Tibial nerve (tissue), 4 donors: ENCODE results near the gene CHRM4. TPM values are rescaled to one million over a fixed set of nuclear protein-coding genes. Genes with fewer than 3 reads are reported as not detected.

ENCODE experiments used
- DNase-seq, 2 donors: peaks; one replicate each; pipeline ENCODE4 v3.0.0-alpha.2; 2019; ENCODE audit warnings: low spot score in 2 of 2
- H3K27ac ChIP-seq, 4 donors: fragments of 200-600 bp; sonication (generic) in 3 of 4; one replicate each; pipeline ENCODE4 v1.5.1; 2017 to 2019; ENCODE audit warnings: mild to moderate bottlenecking in 1 of 4
- H3K27me3 ChIP-seq, 2 donors: fragments of 200-600 bp; sonication (generic) in 1 of 2; one replicate each; pipeline versions ENCODE4 v1.5.1 to v1.6.0; 2017 to 2019
- H3K36me3 ChIP-seq, 3 donors: fragments of 200-600 bp; sonication (generic); one replicate each; pipeline ENCODE4 v1.5.1; 2018 to 2019
- H3K4me1 ChIP-seq, 4 donors: fragments of 200-600 bp; sonication (generic) in 3 of 4; one replicate each; pipeline ENCODE4 v1.5.1; 2017 to 2019
- H3K4me3 ChIP-seq, 4 donors: fragments of 200-600 bp; sonication (generic) in 3 of 4; one replicate each; pipeline ENCODE4 v1.5.1; 2017 to 2019; ENCODE audit warnings: mild to moderate bottlenecking in 1 of 4, moderate library complexity in 1 of 4
- H3K9me3 ChIP-seq, 4 donors: fragments of 200-600 bp; sonication (generic) in 3 of 4; one replicate each; pipeline ENCODE4 v1.5.1; 2017 to 2019
- EP300 ChIP-seq, 2 donors: sonication (generic); formaldehyde crosslinking; IDR thresholded peaks; one replicate each; pipeline ENCODE4 v1.6.1; 2017; ENCODE audit warnings: antibody characterized with exemption in 2 of 2, mild to moderate bottlenecking in 1 of 2
- POLR2A ChIP-seq, 2 donors: fragments of 450-650 bp; IDR thresholded peaks; one replicate each; pipeline ENCODE4 v1.6.1; 2017; ENCODE audit warnings: antibody characterized with exemption in 2 of 2, mild to moderate bottlenecking in 2 of 2, moderate library complexity in 2 of 2
- WGBS, 2 donors: methylation state at CpG; one replicate each; pipeline ENCODE4 v1.1.5; 2018; 5-methylcytosine and 5-hydroxymethylcytosine counted together
- total RNA-seq, 4 donors: library from RNA; depleted of rRNA; stranded (reverse); fragments of >200 nt; gene quantifications; one replicate each; pipeline ENCODE4 v1.1.0, GENCODE V29; 2016
- TF ChIP-seq, protein P1 (sequence below), 5 experiments: fragments of 200-600 bp in 3 of 5; fragments of 450-650 bp in 2 of 5; sonication (generic) in 3 of 5; IDR thresholded peaks; one replicate each; pipeline ENCODE4 v1.5.1; 2016 to 2019; ENCODE audit warnings: antibody characterized with exemption in 5 of 5, mild to moderate bottlenecking in 3 of 5, moderate library complexity in 2 of 5

CHRM4 gene
- total RNA-seq, 4 donors from 2014 or later: 1.2 TPM; not detected in 3

DNA sequence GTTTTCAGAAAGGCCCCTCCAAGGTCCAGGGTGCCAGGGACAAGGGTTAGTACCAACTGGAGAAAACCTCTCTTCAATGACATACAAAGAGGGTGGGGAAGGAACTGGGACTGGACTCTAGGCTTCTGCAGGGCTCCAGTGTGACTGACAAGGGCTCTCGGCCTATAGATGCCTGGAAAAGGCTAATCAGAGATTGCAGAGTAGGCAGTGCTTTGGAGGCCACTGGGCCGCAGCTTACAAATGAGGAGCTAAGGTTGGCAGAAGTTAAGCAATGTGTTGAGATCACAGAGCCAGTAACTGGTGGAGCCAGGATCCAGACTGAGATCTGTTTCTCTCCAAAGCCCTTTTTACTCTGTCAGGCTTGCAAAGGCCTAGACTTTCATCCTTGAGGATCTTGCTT is 51.8 kb downstream of the CHRM4 start:
- TF ChIP-seq, protein P1, sequence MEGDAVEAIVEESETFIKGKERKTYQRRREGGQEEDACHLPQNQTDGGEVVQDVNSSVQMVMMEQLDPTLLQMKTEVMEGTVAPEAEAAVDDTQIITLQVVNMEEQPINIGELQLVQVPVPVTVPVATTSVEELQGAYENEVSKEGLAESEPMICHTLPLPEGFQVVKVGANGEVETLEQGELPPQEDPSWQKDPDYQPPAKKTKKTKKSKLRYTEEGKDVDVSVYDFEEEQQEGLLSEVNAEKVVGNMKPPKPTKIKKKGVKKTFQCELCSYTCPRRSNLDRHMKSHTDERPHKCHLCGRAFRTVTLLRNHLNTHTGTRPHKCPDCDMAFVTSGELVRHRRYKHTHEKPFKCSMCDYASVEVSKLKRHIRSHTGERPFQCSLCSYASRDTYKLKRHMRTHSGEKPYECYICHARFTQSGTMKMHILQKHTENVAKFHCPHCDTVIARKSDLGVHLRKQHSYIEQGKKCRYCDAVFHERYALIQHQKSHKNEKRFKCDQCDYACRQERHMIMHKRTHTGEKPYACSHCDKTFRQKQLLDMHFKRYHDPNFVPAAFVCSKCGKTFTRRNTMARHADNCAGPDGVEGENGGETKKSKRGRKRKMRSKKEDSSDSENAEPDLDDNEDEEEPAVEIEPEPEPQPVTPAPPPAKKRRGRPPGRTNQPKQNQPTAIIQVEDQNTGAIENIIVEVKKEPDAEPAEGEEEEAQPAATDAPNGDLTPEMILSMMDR (IDR thresholded peaks at IDR 0.05): no peak
- TF ChIP-seq POLR2A (IDR thresholded peaks at IDR 0.05): no peak
- no peak for TF ChIP-seq EP300 (IDR thresholded peaks at IDR 0.05)
- peak overlapping the region in 1 of 4 donors; percentile 26 for H3K27ac ChIP-seq
- no peak for DNase-seq
- 70 to 96% methylated on average over 2 of the region's 2 CpGs for WGBS, 2 donors
- no peaks in the 10 kb centered on the region for H3K9me3 ChIP-seq
- no peaks in the 10 kb centered on the region for H3K36me3 ChIP-seq
- no peak overlapping the region for H3K4me3 ChIP-seq
- H3K27me3 ChIP-seq: peaks cover 0 to 14% of the 10 kb centered on the region in 2 donors
- H3K4me1 ChIP-seq: peaks cover 0 to 16% (median 0%) of the 10 kb centered on the region in 4 donors

DNA sequence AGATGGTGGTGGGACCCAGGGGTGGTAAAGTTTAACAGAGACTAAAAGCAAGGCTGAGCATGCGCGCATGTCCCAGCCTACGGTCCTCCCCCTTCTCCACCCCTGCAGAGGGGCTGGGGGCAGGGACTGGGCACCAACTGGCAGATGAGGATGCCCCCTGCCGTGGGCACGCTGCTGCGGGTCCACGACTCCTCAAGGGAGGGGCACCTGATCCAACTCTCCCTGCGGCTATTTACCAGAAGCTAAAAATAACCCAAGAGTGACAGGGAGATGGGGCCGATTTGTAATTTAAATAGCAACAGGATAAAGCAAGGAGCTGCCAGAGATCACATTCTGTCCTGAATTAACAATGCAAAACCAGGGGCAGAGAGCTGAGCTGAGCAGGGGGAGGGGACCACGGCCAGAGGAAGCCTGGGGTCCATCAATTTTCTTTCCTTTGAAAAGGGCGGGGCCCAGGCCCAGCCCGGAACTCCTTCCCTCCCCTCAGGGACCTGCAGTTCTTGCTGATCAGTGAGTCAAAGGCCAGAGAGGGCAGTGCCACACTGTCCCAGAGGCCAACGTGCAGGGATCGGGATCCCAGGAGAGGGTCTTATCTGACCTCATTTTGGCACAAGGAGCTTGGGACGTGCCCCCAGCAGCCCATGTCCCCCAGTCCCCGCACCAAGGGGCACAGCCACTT is 52.4 kb downstream of the CHRM4 start:
- peak overlapping the region in 1 of 4 donors; percentile 26 for H3K27ac ChIP-seq
- H3K36me3 ChIP-seq: no peaks in the 10 kb centered on the region
- peaks cover 0 to 21% of the 10 kb centered on the region in 2 donors for H3K27me3 ChIP-seq
- no peak for DNase-seq
- peaks cover 0 to 14% (median 0%) of the 10 kb centered on the region in 4 donors for H3K4me1 ChIP-seq
- peak overlapping the region in 1 of 4 donors; percentile 21 for H3K4me3 ChIP-seq
- TF ChIP-seq POLR2A (IDR thresholded peaks at IDR 0.05) (no peak), EP300 (IDR thresholded peaks at IDR 0.05) (no peak)
- TF ChIP-seq, protein P1 (IDR thresholded peaks at IDR 0.05): no peak
- WGBS, 2 donors: 22 to 29% methylated on average over 16 of the region's 16 CpGs
- H3K9me3 ChIP-seq: no peaks in the 10 kb centered on the region

DNA sequence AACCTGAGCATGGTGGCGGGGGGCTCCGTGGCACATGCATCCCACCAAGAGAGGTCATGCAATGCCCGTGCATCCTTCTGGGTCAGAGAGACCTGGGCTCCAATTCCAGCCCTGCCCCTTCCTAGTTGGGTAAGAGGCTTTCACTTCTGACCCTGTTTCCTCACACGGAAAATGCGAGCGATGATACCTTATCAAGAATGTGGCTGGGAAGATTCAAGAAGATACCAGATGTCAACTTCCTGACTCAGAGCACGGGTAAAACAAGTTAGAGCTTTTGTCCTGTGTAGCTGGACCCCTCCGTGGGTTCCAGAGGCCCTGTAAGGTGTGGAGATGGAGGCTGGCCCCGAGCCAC is 53.0 kb downstream of the CHRM4 start:
- TF ChIP-seq EP300 (IDR thresholded peaks at IDR 0.05) (no peak), POLR2A (IDR thresholded peaks at IDR 0.05) (no peak)
- TF ChIP-seq, protein P1 (IDR thresholded peaks at IDR 0.05): no peak
- Histone ChIP-seq H3K27ac (peak overlapping the region in 1 of 4 donors; percentile 26), H3K4me1 (peaks cover 0 to 16% (median 0%) of the 10 kb centered on the region in 4 donors), H3K9me3 (no peaks in the 10 kb centered on the region), H3K27me3 (peaks cover 0 to 26% of the 10 kb centered on the region in 2 donors), H3K36me3 (no peaks in the 10 kb centered on the region), H3K4me3 (peak overlapping the region in 1 of 4 donors; percentile 21)
- 28 to 38% methylated on average over 9 of the region's 9 CpGs for WGBS, 2 donors
- DNase-seq: no peak

DNA sequence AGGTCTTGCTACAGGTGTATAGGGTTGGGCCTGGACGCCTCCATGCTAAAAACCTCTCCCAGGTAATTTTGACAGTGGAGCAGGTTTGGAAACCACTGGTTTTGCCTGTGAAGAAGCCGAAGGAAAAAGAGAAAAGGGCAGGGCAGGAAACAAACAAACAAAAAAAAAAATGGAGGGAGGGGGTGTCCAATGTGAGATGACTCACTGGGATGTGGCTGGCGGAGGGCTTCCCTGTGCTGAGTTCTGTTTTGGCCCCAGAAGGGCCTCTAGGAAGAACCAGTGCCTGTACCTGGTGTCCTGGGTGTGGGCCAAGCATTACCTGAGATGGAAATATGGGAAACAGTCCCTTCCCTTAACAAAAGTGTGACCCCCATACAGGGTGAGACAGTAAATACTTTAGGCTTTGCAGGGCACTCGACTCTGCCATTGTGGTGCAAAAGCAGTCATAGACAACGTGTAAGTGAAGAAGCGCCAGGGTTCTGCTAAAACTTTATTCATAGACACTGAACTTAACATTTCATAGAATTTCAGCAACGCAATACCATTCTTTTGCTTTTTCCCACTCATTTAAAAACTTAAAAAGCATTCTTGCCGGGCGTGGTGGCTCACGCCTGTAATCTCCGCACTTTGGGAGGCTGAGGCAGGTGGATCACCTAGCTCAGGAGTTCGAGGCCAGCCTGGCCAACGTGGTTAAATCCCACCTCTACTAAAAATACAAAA is 53.8 kb downstream of the CHRM4 start:
- H3K9me3 ChIP-seq: no peaks in the 10 kb centered on the region
- DNase-seq: no peak
- no peak overlapping the region for H3K4me3 ChIP-seq
- H3K4me1 ChIP-seq: peaks cover 0 to 24% (median 5%) of the 10 kb centered on the region in 4 donors
- H3K27ac ChIP-seq: no peak overlapping the region
- TF ChIP-seq, protein P1 (IDR thresholded peaks at IDR 0.05): no peak
- TF ChIP-seq POLR2A (IDR thresholded peaks at IDR 0.05) (no peak), EP300 (IDR thresholded peaks at IDR 0.05) (no peak)
- WGBS, 2 donors: 90 to 93% methylated on average over 13 of the region's 13 CpGs
- no peaks in the 10 kb centered on the region for H3K36me3 ChIP-seq
- H3K27me3 ChIP-seq: peaks cover 0 to 34% of the 10 kb centered on the region in 2 donors
